ENCODE measurements around the gene NSUN4.
"Not testable (repeated sequence)": the region's sequence is repeated elsewhere in the genome, so short reads cannot be mapped to it uniquely, and the experiment has no call there.

The NSUN4 gene

GRCh38 chr1:46340404-46341221 is at the start of gene NSUN4:
Gene NSUN4 (plus strand): TSS chr1:46340807. CDS start chr1:46340827, 20 bp downstream.
- DNase-seq, result peak; percentile 62 to 68 (median 66)

DNA sequence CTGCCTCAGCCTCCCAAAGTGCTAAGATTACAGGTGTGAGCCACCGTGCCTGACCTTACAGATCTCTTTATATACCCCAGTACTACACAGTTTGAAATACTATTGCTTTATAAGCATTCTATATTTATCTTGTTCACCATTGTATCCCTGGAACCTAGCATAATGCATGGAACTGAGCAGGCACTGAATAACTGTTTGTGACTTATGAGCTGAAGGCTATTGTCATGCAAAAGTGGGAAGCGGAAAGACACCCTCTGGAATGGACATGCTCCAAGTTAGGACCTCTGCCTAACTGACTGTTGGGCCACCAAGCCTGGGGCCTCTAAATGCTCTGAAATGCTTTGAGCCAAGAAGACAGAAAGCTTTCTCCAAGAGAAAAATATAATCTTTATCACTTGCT is 45.3 kb upstream of the NSUN4 start:
- no peak for DNase-seq

- DNase-seq, result no peak
Observed at GRCh38 chr1:46298387-46298786, 42.2 kb upstream of the NSUN4 start.

GRCh38 chr1:46300673-46301405 is 39.8 kb upstream of the NSUN4 start:
- no peak for DNase-seq

- no peak for DNase-seq
Observed at GRCh38 chr1:46301406-46301807, 39.2 kb upstream of the NSUN4 start.

GRCh38 chr1:46301808-46302640 is 38.6 kb upstream of the NSUN4 start:
- DNase-seq, result peak; percentile 16 to 37 (median 27)

GRCh38 chr1:46302641-46303037 is 38.0 kb upstream of the NSUN4 start:
- no peak for DNase-seq

GRCh38 chr1:46303038-46303871 is 37.4 kb upstream of the NSUN4 start, which contains the start of the genes LRRC41 and UQCRH:
Gene LRRC41 (minus strand): TSS chr1:46303616. CDS start chr1:46303322, 294 bp downstream.
Gene UQCRH (plus strand): TSS chr1:46303698. CDS start chr1:46303767, 69 bp downstream.
- peak; percentile 81 to 91 (median 88) for DNase-seq

GRCh38 chr1:46303872-46304326 is 36.7 kb upstream of the NSUN4 start:
- no peak for DNase-seq

DNA sequence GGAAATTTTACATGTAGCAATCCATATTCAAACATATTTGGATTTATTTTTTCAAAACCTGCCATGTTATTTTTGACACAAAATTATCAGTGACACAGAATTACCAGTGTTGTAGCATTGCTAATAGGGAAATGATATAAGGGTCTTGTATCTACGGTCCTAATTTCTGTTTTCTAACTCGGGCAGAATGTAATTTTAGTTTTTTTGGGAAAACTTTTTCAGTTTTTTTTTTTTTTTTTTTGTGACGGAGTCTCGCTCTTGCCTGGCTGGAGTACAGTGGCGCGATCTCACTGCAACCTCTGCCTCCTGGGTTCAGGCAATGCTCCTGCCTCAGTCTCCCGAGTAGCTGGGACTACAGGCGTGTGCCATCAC is 34.5 kb upstream of the NSUN4 start:
- DNase-seq, result no peak

DNA sequence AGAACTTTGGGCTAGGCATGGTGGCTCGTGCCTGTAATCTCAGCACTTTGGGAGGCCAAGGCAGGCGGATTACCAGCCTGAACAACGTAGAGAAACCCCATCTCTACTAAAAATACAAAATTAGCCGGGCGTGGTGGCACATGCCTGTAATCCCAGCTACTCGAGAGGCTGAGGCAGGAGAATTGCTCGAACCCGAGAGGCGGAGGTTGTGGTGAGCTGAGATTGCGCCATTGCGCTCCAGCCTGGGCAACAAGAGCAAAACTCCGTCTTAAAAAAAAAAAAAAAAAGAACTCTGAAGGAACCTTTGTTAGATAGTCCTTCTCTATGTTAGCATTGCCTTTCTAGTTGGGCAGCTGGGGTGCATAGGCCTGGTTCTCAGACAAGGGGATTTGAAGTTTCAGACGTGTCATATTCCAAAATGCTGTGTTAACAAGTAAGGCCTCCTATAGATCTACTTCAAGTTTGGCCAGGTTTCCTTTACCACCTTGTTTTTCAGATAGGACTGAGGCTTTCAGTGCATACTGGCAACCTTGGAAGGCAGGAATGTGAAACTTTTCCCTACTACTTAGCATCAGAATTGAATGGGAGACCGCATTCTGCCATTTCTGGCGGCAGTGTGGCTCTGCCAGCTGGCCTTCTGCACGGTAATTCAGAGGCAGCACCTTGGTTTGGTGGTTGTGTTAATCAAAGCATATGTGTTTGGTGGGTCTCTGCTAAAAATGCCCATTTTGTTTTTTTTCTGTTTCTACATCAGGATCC is 31.0 kb upstream of the NSUN4 start:
- DNase-seq, result no peak

DNA sequence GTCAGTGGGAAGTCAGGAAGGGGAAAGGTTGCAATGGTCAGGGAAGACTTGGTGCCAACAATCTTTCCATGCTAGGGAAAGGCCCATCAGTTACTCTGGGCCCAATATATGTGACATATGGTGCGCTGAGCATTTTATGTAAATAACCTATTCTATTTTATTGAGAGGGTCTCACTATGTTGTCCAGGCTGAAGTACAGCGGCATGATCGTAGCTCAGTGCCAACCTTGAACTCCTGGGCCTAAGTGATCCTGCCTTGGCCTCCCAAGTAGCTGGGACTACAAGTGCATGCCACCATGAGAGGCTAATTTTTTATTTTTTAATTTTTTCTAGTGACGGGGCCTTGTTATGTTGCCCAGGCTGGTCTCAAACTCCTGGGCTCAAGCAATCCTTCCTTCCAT is 30.3 kb upstream of the NSUN4 start:
- DNase-seq, result no peak

- no peak for DNase-seq
Observed at GRCh38 chr1:46315669-46316403, 24.8 kb upstream of the NSUN4 start.

DNA sequence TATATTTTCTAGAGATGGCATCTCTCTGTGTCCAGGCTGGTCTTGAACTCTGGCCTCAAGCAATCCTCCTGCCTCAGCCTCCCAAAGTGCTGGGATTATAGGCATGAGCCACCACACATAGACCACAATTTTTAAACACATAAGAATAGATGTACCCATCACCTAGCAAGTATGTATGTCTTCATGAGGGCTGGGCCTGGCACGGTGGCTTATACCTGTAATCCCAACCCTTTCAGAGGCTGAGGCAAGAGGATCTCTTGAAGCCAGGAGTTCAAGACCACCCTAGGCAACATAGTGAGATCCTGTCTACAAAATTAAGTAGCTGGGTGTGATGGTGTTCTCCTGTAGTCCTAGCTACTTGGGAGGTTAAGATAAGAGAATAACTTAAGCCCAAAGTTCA is 23.3 kb upstream of the NSUN4 start:
- DNase-seq, result no peak

GRCh38 chr1:46319301-46319700 is 21.3 kb upstream of the NSUN4 start:
- DNase-seq, result not testable (repeated sequence)

- not testable (repeated sequence) for DNase-seq
Observed at GRCh38 chr1:46319960-46320914, 20.4 kb upstream of the NSUN4 start.

- DNase-seq, result not testable (repeated sequence)
Observed at GRCh38 chr1:46322191-46322590, 18.4 kb upstream of the NSUN4 start.

DNA sequence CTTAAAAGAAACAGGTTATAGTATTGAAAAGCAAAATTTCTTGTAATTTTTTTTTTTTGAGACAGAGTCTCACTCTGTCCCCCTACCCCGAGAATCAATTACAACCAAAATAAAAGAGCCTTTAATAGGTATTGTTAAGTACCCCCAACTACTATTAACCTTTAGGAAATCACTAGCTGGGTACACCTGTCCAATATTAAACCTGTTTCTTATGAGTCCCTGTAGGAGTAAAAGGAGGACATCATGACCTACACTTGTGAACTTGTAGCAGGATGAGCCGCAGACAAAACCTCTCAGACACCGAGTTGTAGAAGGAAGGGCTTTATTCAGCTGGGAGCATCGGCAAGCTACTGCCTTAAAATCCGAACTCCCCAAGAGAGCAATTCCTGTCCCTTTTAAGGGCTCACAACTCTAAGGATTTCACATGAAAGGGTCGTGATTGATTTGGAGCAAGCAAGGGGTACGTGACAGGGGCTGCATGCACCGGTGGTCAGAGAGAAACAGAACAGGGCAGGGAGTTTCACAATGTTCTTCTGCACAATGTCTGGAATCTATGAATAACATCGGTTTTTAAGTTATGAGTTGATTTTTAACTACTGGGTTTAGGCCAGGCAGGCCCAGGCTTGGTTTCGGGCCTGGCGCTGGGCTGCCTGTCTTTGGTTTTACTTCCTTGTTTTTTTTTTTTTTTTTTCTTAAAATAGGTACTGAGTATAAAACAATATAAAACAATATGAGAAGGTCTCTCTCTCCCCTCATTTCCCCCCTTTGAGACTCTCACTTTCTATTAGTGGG is 15.1 kb upstream of the NSUN4 start:
- DNase-seq, result not testable (repeated sequence)
